Central memory CD4-positive, alpha-beta T cell (primary cell): ENCODE data around the gene MZF1.

Experiments used
- DNase-seq: peaks from one replicate; pipeline ENCODE4 v3.0.0; 2022

MZF1 gene

DNA sequence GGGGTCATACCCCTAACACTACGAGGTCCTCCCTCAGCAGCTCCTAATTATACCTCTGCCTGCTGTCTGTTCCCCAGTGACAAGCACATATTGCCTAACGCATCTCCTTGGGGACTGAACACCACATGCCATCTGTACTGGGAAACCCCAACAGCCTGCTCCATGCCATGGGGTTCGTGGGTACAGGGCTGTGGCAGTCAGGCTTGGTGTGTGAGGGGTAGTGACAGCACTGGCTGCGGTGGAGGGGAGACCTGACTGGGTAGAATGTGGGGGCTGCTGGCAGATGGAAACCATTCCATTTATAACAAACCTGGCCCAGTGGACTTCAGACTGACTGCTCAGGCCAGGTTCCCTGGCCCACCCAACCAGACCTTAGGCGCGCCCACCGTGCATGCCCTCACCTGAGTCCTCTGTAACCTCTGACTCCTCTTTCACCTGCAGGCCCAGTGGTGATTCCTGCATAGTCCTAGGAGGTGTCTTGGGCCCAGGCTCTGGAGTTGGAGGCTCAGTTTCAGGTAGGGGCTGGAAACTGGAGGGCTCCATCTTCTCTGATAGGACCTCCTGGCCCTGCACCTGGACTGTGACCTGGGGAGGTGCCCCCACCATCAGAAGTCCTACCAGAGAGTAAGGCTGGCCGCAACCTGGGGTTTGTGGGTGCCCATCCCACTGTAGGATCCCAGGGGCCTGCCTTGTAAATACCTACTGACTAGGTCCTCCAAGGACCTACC is 3.0 kb downstream of the MZF1 start:
- DNase-seq: no peak

GRCh38 chr19:58569191-58569942 is 3.8 kb downstream of the MZF1 start:
- no peak for DNase-seq

DNA sequence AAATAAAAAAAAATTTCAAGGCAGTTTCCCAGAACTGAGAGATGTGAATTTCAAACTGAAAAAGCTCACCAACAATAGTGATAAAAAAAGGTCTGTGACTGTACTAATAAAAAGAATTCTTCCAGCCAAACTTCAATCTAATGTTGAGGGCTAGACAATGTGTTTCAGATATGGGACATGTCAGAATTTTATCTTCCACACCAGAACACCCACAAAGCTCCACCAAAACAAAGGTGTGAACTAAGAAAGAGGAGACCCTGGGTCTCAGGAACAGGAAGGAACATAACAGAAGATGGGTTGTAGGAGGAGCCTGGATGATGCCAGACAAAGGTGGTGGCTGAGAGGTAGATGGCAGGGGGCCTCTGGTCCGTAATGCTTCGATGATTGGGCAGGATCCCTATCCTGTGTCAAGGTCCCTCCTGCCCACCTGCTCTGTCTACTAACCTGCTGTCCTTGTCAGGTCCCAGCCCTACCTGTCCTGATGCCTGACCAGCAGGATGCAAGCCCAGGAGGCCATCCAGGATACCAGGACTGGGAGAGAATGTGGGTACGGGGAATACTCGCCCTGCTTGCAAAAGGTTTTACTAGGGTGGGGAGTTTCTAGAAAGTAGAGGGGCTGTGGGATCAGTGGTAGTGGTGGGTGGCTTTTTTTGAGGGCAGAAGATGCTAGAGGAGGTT is 4.5 kb downstream of the MZF1 start:
- no peak for DNase-seq

DNA sequence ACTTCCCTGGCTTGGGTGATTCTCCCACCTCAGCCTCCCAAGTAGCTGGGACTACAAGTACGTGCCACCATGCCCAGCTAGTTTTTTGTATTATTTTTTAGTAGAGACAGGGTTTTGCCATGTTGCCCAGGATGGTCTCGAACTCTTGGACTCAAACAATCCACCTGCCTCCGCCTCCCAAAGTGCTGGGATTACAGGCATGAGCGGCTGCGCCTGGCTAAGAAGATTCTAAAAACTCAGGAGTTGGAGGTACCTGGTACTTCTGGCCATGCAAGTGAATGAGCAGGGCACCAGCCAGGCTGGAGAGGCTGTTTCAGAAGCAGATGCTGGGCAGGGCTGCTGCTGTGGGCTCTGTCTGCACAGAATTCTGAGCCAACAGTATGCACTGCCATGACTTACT is 6.1 kb downstream of the MZF1 start:
- DNase-seq: no peak

- DNase-seq: no peak
These were observed 9.3 kb downstream of the MZF1 start for GRCh38 chr19:58563823-58564222.

DNA sequence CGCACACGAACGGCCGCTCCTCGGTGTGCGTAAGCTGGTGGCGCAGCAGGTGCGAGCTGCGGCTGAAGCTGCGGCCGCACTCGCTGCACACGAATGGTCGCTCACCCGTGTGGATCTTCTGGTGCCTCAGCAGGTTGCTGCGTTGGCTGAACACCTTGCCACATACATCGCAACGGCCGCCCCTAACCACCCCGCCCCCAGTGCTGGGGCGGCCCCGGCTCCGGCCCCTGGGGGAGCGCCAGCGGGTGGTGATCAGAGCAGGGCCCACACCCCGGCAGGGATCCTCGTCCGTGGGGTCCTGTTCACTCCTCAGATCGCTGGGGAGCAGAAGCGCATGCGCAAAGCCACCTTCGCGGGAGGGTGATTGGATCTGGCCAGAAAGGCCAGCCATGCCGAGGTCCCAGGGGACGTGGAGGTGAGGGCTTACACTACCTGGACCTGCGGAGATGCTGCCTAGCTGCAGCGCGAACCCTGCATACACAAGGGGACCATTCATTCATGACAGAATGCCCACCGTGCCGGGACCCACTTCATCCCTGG is 10.0 kb downstream of the MZF1 start:
- DNase-seq: no peak

GRCh38 chr19:58562122-58563033 is 10.8 kb downstream of the MZF1 start:
- no peak for DNase-seq

- DNase-seq: no peak
These were observed 11.6 kb downstream of the MZF1 start for GRCh38 chr19:58561373-58562121.

- no peak for DNase-seq
These were observed 12.2 kb downstream of the MZF1 start for GRCh38 chr19:58560921-58561320.

- no peak for DNase-seq
These were observed 12.9 kb downstream of the MZF1 start for GRCh38 chr19:58560007-58560887.

GRCh38 chr19:58559275-58560006 is 13.7 kb downstream of the MZF1 start:
- no peak for DNase-seq

DNA sequence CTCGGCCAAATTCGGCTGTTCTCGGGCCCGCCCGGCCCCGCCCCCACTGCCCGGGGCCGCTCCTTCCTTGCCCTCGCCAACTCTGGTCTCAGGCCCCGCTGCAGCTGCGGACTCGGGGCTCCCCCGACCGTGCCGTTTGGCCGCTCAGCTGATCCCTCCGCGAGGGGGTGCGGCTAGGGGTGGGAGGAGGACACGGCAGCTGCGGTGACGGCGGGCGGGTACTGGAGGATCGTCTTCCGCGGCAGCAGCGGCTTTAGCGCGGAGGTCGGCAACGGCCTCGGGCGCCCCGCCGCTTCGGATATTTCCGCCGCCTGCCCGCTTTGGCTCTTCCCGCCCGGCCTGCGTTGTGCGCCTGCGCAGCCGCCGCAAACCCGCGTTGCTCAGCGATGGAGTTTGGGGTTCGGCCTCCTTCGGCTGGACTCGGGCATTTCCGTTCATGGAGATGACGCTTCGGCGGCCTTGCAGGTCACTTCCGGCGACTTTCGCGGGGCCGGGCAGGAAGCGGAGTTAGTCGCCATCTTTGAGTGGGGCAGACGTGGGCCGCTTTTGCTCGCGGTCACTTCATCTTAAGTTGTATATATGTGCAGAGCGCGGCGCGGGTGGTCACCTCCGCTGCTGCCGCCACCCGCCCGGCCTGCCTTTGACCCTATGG is 14.4 kb downstream of the MZF1 start:
- DNase-seq: peak; percentile 100

DNA sequence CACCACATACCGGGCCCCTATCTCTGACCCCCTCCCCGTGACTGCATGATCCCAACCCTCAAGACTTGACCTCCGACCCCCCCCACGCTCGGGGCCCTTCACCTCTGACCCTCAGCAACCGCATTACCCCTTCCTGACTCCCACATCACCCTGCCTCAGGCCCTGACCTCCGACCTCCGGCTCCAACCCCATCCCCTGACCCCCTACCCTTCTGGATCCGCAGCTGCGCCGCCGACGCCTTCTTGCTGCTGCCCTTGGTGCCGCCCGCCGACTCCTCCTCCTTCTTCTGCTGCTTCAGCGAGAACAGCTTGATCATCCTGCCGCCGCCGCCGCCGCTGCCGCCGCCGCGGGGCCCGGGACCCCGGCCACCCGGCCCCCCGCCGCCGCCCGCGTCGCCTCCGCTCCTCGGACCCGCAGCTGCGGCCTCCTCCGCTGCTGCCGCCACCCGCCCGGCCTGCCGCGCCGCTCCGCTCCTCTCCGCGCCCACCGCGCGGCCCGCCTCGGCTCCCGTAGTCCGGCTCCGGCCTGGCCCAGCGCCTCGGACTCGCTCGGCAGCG is 15.0 kb downstream of the MZF1 start, which contains the start of gene UBE2M:
Gene UBE2M (minus strand): TSS at position 546 of the 557 bp plus-strand sequence. CDS start 230 bp downstream, at position 316.
- peak; percentile 66 for DNase-seq

GRCh38 chr19:58557221-58558065 is 15.7 kb downstream of the MZF1 start:
- DNase-seq: no peak

DNA sequence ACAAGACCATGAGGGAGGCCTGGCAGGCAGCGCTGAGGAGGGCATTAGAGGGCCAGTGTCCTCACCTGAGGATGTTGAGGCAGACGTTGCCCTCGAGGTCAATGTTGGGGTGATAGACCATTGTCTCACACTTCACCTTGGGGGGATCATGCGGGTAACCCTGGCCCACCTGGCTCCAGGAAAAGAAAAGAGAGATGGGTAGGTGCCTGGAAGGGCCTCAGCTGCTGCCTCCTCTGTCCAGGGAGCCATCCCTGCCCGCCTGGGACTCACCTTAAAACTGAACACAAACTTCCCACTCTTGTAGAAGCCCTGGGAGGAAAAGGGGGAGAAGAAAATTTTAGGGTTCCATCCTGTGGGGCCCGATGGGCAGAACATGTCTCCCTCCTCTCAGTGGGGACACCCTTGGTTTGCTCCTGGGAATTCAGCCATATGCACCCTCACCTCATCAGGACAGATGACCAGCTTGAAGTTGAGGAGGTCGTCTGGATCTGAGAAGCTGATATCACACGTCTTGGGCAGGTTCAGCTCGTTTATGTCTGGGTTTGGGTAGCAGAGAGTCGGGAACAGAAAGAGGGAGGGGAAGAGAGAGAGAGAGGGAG is 16.4 kb downstream of the MZF1 start:
- DNase-seq: no peak

- no peak for DNase-seq
These were observed 17.1 kb downstream of the MZF1 start for GRCh38 chr19:58555920-58556621.
